IPS-20b (cell line): ENCODE data around the gene CLIC3.

Source experiments
- H3K27ac ChIP-seq: one replicate; pipeline ENCODE4 v1.5.1; 2013; ENCODE audit warnings: low read length
- H3K27me3 ChIP-seq: 2 replicates; pipeline ENCODE4 v1.6.1; 2013; ENCODE audit warnings: mild to moderate bottlenecking, low read length, inconsistent platforms; ENCODE audit not compliant: insufficient read depth
- H3K36me3 ChIP-seq: 2 replicates; pipeline ENCODE4 v1.6.1; 2013; ENCODE audit warnings: low read depth, mild to moderate bottlenecking, inconsistent platforms, low read length, moderate library complexity; ENCODE audit not compliant: insufficient read depth
- H3K4me1 ChIP-seq: 2 replicates; pipeline ENCODE4 v1.6.1; 2013; ENCODE audit warnings: mild to moderate bottlenecking, control low read depth, inconsistent platforms, low read length, moderate library complexity; ENCODE audit not compliant: insufficient read depth
- H3K4me3 ChIP-seq: 2 replicates; pipeline ENCODE4 v1.5.1; 2013; ENCODE audit warnings: mild to moderate bottlenecking, low read length, inconsistent platforms
- H3K9ac ChIP-seq: 2 replicates; pipeline ENCODE4 v1.6.1; 2013; ENCODE audit warnings: low read depth, mild to moderate bottlenecking, inconsistent platforms, low read length, moderate library complexity
- H3K9me3 ChIP-seq: 2 replicates; pipeline ENCODE4 v1.6.1; 2013; ENCODE audit warnings: mild to moderate bottlenecking, low read depth, low read length, inconsistent platforms; ENCODE audit not compliant: insufficient read depth

The CLIC3 gene, protein sequence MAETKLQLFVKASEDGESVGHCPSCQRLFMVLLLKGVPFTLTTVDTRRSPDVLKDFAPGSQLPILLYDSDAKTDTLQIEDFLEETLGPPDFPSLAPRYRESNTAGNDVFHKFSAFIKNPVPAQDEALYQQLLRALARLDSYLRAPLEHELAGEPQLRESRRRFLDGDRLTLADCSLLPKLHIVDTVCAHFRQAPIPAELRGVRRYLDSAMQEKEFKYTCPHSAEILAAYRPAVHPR

DNA sequence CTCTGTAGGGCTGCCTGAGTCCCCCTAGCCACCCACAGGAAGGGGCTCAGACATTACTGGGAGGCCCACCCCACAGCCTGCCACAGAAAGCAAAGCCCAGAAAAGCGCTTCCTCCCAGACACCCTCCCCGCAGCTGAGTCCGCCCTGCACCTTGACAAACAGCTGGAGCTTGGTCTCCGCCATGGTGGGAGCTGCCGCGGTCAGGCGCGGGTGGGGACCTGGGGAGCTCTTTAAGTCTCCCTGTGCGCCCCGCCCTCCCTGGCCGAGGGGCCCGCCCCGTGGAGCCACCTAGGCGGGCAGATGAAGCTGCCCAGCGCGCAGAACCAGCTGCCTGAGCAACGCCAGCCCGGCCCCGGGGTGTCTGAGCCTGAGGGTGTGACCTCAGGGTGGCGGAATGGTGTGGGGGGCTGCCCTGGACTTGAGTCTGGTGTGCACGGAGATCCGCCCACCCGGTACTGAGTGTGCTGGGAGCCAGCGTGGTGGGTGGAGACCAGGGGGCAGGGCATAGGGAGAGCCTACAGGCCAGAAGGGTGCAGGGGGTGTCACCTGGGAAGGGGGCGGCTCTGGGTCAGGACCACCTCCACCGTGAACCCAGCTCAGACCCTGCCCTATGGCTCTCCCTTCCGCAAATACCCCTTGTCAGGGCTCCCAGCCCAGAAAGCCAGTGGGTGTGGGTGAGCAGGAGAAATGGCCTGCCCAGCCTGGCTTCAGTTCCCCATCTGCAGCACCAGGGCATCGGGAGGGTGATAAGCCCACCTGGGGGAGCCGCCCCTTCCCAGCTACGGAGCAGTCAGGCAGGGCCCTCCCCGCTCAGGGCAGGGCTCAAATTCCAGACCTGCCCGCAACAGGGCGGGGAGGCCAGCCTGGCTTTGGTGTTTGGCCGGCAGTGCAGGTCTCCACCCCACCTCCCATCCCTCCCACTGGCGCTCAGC is at the start of gene CLIC3:
CLIC3 (minus strand) TSS at position 208 of the 932 bp plus-strand sequence; CDS start at position 183, 25 bp downstream.
- Histone ChIP-seq H3K9me3 (no peaks in the 10 kb centered on the region), H3K9ac (peak within 1 kb of the TSS; percentile 25; the same call in 1 of the 2 replicates), H3K36me3 (peaks cover 5% of the 10 kb centered on the region; the same call in 1 of the 2 replicates), H3K27me3 (peaks cover under 1% of the 10 kb centered on the region; the same call in 1 of the 2 replicates), H3K4me3 (peak within 1 kb of the TSS; percentile 61), H3K27ac (no peak within 1 kb of the TSS), H3K4me1 (no peaks in the 10 kb centered on the region; the same call in 1 of the 2 replicates)

DNA sequence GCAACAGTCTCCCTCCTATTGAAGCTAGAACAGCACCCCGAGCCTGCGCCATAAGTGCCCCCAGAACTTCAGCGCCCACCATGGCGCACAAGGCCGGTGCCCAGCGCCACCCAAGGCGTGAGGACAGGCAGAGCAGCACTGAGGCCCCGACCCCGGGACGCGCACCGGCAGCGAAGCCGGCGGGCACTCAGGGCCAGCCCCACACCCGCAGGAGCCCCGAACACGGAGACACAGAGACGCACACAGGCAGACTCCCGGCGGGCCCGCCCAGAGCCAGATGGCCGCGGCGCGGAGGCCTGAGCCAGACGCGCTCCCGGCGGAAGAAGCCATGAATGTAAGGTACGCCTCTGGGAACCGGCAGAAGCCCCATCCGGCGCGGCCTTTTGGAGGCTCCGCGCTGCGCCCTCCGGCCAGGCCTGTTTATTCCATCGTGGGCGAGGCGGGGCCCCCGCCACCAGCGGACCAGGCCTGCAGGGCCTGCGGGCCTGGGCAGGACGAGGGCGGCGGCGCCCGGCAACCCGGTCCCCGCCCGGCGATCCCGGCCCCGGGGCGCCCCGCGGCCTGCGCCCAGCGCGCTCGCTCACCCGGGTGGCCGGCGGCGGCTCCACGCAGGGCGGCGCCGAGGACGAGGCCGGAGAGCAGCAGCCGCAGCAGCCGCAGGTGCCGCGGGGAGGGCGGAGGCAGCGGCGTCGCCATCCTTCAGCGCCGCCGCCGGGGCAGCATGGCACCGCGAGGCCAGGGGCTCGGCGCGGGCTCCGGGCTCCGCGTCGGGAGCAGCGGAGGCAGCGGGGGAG is 49.1 kb upstream of the CLIC3 start:
- Histone ChIP-seq H3K36me3 (no peaks in the 10 kb centered on the region), H3K27me3 (peaks cover 57% of the 10 kb centered on the region), H3K27ac (no peak overlapping the region), H3K9me3 (no peaks in the 10 kb centered on the region), H3K4me1 (no peaks in the 10 kb centered on the region), H3K9ac (no peak overlapping the region), H3K4me3 (peak overlapping the region; percentile 68)

- Histone ChIP-seq H3K4me1 (no peaks in the 10 kb centered on the region), H3K4me3 (peak overlapping the region; percentile 60; the same call in 1 of the 2 replicates), H3K9ac (no peak overlapping the region), H3K9me3 (no peaks in the 10 kb centered on the region), H3K36me3 (no peaks in the 10 kb centered on the region), H3K27ac (no peak overlapping the region), H3K27me3 (peaks cover 49% of the 10 kb centered on the region)
Measured at GRCh38 chr9:137044502-137045177, 48.3 kb upstream of the CLIC3 start.

DNA sequence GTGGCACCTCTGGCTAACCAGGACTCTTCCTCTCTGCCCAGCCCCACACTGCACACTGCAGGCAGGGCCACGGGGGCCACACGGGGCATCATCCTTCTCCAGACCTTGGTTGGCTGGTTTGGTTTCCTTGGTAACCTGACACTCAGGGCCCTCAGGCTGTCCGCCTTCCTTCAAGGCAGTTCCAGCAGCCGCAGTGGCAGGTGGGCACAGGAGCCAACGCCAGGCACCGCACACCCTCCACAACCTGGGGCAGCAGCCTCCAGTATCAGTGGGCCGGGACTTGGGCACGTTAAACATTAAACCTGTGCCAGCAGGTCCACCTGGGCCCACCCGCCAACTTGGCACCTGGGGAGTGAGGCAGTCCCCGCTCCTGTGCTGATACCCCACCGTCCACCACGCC is 47.7 kb upstream of the CLIC3 start:
- Histone ChIP-seq H3K27ac (no peak overlapping the region), H3K27me3 (peaks cover 43% of the 10 kb centered on the region), H3K4me1 (no peaks in the 10 kb centered on the region), H3K4me3 (no peak overlapping the region), H3K36me3 (no peaks in the 10 kb centered on the region), H3K9me3 (no peaks in the 10 kb centered on the region), H3K9ac (no peak overlapping the region)

DNA sequence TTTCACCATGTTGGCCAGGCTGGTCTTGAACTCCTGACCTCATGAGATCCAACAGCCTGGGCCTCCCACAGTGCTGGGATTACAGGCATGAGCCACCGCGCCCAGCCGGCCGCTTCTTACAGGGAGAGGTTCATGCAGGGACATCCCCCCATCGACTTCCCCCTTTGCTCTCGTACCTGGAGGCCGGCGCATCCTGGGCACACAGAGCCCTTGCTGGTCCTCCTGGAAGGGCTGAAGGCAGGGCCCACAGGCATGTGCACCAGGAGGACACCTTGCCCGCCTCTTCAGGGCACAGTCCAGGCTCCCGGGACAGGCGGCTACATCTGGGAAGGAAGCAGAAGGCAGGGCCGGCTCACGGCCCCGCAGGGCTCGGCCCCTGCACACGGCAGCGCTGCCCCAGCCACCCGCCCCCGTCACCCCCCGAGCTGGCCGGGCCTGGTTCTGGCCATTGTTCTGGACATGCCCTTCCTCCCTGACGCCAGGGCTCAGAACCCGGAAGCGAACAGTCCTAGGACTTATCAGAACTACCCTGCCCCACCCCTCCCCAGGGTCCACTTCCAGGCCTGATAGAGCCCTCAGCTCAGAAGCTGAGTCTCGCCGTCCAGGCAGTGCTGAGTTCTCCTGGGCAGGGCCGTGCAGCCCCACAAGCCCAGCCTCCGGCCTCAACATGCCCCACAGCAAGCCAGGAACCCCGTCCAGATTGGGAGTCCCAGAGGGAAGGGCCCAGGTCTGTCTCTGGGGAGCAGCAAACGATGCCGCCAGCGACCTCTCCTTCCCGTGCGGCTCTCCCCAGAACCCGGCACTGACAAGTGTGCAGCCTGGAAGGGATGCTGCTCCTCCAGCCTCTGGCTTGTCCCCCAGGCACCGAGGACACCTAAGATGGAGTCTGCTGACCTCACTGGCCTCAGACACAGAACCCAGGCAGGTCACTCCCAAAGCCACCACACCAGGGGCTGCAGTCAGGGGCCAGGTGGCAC is 46.7 kb upstream of the CLIC3 start:
- no peak overlapping the region for H3K4me3 ChIP-seq
- H3K9ac ChIP-seq = no peak overlapping the region
- H3K4me1 ChIP-seq = no peaks in the 10 kb centered on the region
- peaks cover 37% of the 10 kb centered on the region for H3K27me3 ChIP-seq
- no peaks in the 10 kb centered on the region for H3K36me3 ChIP-seq
- no peak overlapping the region for H3K27ac ChIP-seq
- no peaks in the 10 kb centered on the region for H3K9me3 ChIP-seq

- no peak overlapping the region for H3K4me3 ChIP-seq
- peaks cover 22% of the 10 kb centered on the region for H3K27me3 ChIP-seq
- no peaks in the 10 kb centered on the region for H3K36me3 ChIP-seq
- H3K9me3 ChIP-seq = no peaks in the 10 kb centered on the region
- H3K4me1 ChIP-seq = no peaks in the 10 kb centered on the region
- no peak overlapping the region for H3K9ac ChIP-seq
- H3K27ac ChIP-seq = no peak overlapping the region
Measured at GRCh38 chr9:137041124-137041523, 44.8 kb upstream of the CLIC3 start.

- no peaks in the 10 kb centered on the region for H3K36me3 ChIP-seq
- no peak overlapping the region for H3K27ac ChIP-seq
- no peaks in the 10 kb centered on the region for H3K4me1 ChIP-seq
- no peaks in the 10 kb centered on the region for H3K9me3 ChIP-seq
- peaks cover 22% of the 10 kb centered on the region for H3K27me3 ChIP-seq
- H3K9ac ChIP-seq = no peak overlapping the region
- H3K4me3 ChIP-seq = no peak overlapping the region
Measured at GRCh38 chr9:137040568-137040967, 44.2 kb upstream of the CLIC3 start.

DNA sequence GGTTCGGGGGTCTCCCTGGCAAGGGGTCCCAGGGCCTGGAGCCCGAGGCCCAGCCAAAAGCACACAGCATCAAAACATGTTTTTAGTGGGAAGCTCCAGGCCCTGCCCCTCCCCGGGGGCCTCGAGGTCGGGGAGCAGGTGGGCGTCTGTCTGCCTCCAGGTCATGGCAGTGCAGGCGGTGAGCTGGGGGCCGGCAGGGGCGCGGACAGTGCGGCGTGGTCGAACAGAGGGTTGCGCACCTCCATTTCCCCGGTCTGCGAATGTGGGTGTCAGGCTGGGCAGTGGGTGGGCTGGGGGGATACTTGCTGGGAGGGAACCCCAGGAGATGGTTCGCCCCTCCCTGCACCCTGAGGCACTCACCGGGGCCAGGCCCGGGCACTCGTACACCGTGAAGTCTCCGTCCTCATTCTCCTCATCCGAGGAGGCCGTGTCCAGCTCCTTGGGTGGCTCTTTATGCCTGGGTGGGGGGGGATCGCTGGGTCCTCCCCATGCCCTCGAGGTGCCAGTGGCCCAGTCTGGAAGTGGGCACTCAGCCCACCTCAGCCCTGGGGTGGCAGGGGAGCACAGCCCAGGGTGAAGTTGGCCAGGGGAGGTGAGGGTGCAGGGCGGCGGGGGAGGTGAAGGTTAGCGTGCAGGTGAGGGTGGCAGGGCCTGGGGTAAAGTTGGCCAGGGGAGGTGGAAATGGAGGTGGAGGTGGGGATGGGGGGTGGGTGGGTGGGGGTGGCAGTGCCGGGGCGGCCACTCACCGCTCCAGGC is 43.4 kb upstream of the CLIC3 start:
- Histone ChIP-seq H3K9ac (no peak overlapping the region), H3K27ac (no peak overlapping the region), H3K9me3 (no peaks in the 10 kb centered on the region), H3K36me3 (no peaks in the 10 kb centered on the region), H3K4me3 (no peak overlapping the region), H3K4me1 (no peaks in the 10 kb centered on the region), H3K27me3 (peaks cover 17% of the 10 kb centered on the region)

DNA sequence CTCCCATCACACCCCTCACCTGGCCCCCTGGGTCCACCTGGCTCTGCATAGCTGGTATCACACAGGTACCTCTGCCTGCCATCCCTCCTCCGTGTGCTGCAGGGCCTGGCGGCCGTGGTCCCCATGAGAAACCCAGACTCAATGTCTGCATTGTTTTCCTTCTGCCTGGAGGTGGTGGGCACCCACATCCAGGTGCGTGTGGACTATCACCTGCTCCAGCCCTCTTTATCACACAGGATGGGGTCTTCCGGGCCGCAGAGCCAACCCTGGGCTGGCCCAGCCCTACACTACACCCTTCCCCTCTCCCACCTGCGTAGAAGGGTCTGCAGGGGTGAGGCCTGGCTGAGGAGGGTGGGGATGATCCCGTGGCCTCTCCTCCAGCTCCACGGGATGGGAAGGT is 42.5 kb upstream of the CLIC3 start:
- no peaks in the 10 kb centered on the region for H3K4me1 ChIP-seq
- H3K27me3 ChIP-seq = peaks cover 13% of the 10 kb centered on the region
- H3K27ac ChIP-seq = no peak overlapping the region
- H3K9ac ChIP-seq = no peak overlapping the region
- no peak overlapping the region for H3K4me3 ChIP-seq
- no peaks in the 10 kb centered on the region for H3K9me3 ChIP-seq
- no peaks in the 10 kb centered on the region for H3K36me3 ChIP-seq

GRCh38 chr9:137037483-137037882 is 41.1 kb upstream of the CLIC3 start:
- no peaks in the 10 kb centered on the region for H3K4me1 ChIP-seq
- no peaks in the 10 kb centered on the region for H3K36me3 ChIP-seq
- no peak overlapping the region for H3K4me3 ChIP-seq
- peaks cover 8% of the 10 kb centered on the region; the same call in 1 of the 2 replicates for H3K27me3 ChIP-seq
- H3K9me3 ChIP-seq = no peaks in the 10 kb centered on the region
- H3K9ac ChIP-seq = no peak overlapping the region
- no peak overlapping the region for H3K27ac ChIP-seq
